ENCODE measurements around the gene PIAS4. TPM values are rescaled to one million over a fixed set of nuclear protein-coding genes. Genes with fewer than 3 reads are reported as not detected.
A peak's percentile ranks its signal among the peaks of the same experiment; 100 is the strongest.

PIAS4 gene
- total RNA-seq, 1 donor from 2014 or later: 28.8 TPM

DNA sequence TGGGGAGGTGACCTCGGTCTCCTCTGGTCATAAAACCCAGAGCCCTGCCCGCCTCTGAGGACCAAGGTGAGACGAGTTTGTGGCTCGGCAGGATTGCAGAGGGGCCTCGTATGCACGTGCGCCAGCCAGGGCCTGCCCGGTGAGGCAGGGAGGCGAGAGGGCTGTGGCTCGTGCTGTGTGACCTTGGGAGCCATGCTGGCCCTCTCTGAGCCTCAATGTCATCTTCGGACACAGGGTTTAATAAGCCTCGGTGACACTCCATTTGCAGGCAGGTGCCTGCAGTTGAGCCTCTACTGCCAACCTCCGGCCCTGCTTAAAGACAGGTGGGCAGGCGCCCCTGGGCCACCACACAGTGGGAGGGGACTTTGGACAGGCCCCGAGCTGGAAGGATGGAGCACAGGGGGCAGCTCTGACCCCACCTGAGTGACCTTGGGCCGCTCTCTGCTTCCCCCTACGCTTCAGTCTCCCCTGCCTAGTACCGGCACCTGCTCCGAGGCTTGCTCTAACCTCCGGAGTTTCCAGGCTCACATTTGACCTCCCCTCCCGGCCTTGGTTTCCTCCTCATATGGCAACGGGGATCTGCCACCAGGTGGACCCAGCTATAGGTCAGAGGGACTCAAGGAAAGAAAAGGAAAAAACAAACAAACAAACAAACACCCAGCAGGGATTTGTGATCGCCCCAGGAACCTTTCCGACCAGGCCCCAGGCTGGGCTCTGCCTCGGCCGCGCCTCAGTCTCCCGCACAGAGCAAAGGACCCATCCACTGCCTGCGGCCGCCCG is 56.0 kb downstream of the PIAS4 start:
- Mint-ChIP-seq H3K27me3 (ENCODE audit: unreplicated experiment) (no peaks in the 10 kb centered on the region), H3K9me3 (ENCODE audit: unreplicated experiment) (no peaks in the 10 kb centered on the region), H3K27ac (ENCODE audit: unreplicated experiment) (peak overlapping the region; percentile 75), H3K36me3 (ENCODE audit: unreplicated experiment) (no peaks in the 10 kb centered on the region), H3K4me3 (ENCODE audit: unreplicated experiment) (peak overlapping the region; percentile 74), H3K4me1 (ENCODE audit: unreplicated experiment) (peaks cover 29% of the 10 kb centered on the region)
- no peak for DNase-seq (ENCODE audit: extremely low spot score, unreplicated experiment)
- TF ChIP-seq, protein P1, sequence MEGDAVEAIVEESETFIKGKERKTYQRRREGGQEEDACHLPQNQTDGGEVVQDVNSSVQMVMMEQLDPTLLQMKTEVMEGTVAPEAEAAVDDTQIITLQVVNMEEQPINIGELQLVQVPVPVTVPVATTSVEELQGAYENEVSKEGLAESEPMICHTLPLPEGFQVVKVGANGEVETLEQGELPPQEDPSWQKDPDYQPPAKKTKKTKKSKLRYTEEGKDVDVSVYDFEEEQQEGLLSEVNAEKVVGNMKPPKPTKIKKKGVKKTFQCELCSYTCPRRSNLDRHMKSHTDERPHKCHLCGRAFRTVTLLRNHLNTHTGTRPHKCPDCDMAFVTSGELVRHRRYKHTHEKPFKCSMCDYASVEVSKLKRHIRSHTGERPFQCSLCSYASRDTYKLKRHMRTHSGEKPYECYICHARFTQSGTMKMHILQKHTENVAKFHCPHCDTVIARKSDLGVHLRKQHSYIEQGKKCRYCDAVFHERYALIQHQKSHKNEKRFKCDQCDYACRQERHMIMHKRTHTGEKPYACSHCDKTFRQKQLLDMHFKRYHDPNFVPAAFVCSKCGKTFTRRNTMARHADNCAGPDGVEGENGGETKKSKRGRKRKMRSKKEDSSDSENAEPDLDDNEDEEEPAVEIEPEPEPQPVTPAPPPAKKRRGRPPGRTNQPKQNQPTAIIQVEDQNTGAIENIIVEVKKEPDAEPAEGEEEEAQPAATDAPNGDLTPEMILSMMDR (IDR thresholded peaks at IDR 0.05): no peak

DNA sequence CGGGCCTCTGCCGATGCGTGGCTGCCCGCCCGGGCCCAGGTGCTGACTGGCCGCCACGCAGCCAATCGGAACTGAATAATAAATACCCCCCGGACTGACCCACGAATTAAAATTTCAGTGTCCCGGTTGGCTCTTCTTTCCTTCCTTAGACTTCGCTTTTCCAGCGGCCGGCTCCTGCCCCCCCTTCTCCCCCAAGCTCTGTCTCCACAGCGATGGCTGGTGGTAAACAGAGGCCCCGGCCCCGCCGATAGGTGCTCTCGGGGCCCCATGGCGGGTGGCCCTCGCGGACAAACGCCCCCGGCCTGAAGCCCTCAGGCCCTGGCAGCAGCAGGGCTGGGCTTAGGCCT is 56.6 kb downstream of the PIAS4 start:
- Mint-ChIP-seq H3K9me3 (ENCODE audit: unreplicated experiment) (no peaks in the 10 kb centered on the region), H3K4me1 (ENCODE audit: unreplicated experiment) (peaks cover 26% of the 10 kb centered on the region), H3K36me3 (ENCODE audit: unreplicated experiment) (no peaks in the 10 kb centered on the region), H3K4me3 (ENCODE audit: unreplicated experiment) (peak overlapping the region; percentile 74), H3K27me3 (ENCODE audit: unreplicated experiment) (no peaks in the 10 kb centered on the region), H3K27ac (ENCODE audit: unreplicated experiment) (peak overlapping the region; percentile 75)
- no peak for DNase-seq (ENCODE audit: extremely low spot score, unreplicated experiment)
- TF ChIP-seq, protein P1 (IDR thresholded peaks at IDR 0.05): no peak

DNA sequence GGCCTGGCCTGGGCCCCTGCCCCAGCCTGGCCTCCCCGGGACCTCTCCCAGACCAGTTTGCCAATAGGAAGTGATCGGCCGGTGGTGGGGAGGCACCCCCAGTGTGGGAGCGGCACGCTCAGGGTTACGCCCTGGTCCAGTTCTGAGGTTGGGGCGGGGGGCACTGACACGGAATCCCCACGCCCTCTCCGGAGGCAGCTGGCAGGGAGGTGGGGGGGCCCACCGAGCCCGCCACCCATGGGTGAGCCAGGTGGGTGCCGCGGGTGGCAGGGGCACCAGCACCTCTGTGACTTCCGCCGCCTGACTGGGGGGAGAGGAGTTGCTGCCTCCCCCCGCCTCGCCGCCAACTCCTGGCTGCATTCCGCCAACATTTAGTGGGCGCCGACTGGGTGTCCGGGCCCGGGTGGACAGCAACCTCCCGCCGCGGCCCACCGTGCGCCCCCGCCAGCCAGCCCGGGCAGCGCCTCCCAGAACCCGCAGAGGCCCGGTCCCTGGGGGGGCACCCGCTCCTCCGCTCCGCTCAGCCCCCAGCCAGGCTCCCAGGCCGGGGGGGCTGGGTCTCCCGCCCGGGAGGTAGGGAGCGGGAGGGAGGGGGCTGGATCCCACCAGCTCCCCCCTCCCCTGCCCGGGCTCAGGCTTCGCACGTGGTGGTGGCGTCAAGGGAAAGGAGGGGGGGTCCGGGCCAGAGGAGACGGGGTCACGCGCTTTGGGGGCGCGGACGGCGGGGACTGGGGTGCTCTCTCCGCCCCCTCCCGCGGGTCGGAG is 57.1 kb downstream of the PIAS4 start:
- no peaks in the 10 kb centered on the region for H3K9me3 Mint-ChIP-seq (ENCODE audit: unreplicated experiment)
- H3K36me3 Mint-ChIP-seq (ENCODE audit: unreplicated experiment): no peaks in the 10 kb centered on the region
- DNase-seq (ENCODE audit: extremely low spot score, unreplicated experiment): no peak
- peaks cover 24% of the 10 kb centered on the region for H3K4me1 Mint-ChIP-seq (ENCODE audit: unreplicated experiment)
- peak overlapping the region; percentile 74 for H3K4me3 Mint-ChIP-seq (ENCODE audit: unreplicated experiment)
- TF ChIP-seq, protein P1 (IDR thresholded peaks at IDR 0.05): no peak
- peak overlapping the region; percentile 75 for H3K27ac Mint-ChIP-seq (ENCODE audit: unreplicated experiment)
- no peaks in the 10 kb centered on the region for H3K27me3 Mint-ChIP-seq (ENCODE audit: unreplicated experiment)

DNA sequence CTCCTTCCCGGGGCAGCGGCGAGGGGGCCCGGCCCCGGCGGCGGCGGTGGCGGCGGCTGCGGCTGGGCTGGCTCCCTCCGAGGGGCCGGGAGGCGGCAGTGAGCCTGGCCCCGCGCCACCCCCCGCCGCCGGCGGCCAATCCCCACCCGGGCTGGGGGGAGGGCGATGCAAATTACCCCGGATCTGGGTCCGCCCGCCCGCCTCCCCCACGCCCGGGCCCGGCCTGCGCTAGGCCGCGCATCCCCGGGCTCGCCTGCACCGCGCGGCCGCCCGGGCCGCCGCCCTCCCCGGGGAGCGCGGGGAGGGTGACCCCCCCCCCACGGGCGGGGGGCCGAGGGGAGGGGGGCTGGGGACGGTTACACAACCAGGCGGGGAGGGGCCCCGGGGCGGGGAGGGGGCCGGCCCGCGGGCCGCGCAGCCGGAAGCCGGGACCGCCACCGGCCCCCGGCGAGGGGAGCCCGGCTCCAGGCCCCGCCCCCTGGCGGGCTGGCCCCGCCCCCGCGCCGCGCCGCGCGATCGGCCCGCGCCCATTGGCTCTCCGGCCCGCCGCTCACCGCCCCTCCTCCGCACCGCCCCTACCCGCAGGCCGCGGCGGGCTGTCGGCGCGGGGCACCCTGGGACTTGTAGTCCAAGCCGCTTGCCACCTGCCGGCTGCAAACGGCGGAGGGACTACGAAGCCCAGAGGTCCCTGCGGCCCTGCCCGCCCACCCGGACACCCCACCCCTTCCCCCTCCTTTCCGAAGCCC is 58.1 kb downstream of the PIAS4 start:
- peak; percentile 99 for DNase-seq (ENCODE audit: extremely low spot score, unreplicated experiment)
- no peak overlapping the region for H3K27ac Mint-ChIP-seq (ENCODE audit: unreplicated experiment)
- H3K9me3 Mint-ChIP-seq (ENCODE audit: unreplicated experiment): no peaks in the 10 kb centered on the region
- H3K27me3 Mint-ChIP-seq (ENCODE audit: unreplicated experiment): no peaks in the 10 kb centered on the region
- no peaks in the 10 kb centered on the region for H3K36me3 Mint-ChIP-seq (ENCODE audit: unreplicated experiment)
- peaks cover 21% of the 10 kb centered on the region for H3K4me1 Mint-ChIP-seq (ENCODE audit: unreplicated experiment)
- H3K4me3 Mint-ChIP-seq (ENCODE audit: unreplicated experiment): peak overlapping the region; percentile 63
- TF ChIP-seq, protein P1 (IDR thresholded peaks at IDR 0.05): no peak

All from osteocyte (in vitro differentiated cells).